HUES64 (cell line): Measurements from ENCODE around the gene DENND2D.

Experiments used
- H3K27ac ChIP-seq: 2 replicates; pipeline ENCODE4 v1.7.0; 2013; ENCODE audit warnings: low read depth, low read length, inconsistent platforms
- H3K27me3 ChIP-seq: 2 replicates; pipeline ENCODE4 v1.6.1; 2013; ENCODE audit warnings: mild to moderate bottlenecking, low read length; ENCODE audit not compliant: insufficient read depth
- H3K36me3 ChIP-seq: 2 replicates; pipeline ENCODE4 v1.6.1; 2013; ENCODE audit warnings: mild to moderate bottlenecking, low read length; ENCODE audit not compliant: insufficient read depth
- H3K4me1 ChIP-seq: 2 replicates; pipeline ENCODE4 v1.6.1; 2013; ENCODE audit warnings: mild to moderate bottlenecking, low read length, moderate library complexity; ENCODE audit not compliant: insufficient read depth
- H3K4me3 ChIP-seq: 2 replicates; pipeline ENCODE4 v1.5.1; 2013; ENCODE audit warnings: mild to moderate bottlenecking, low read length, moderate library complexity
- H3K9ac ChIP-seq: 2 replicates; pipeline ENCODE4 v1.6.1; 2013; ENCODE audit warnings: mild to moderate bottlenecking, low read depth, low read length
- H3K9me3 ChIP-seq: 2 replicates; pipeline ENCODE4 v1.6.1; 2013; ENCODE audit warnings: low read depth, low read length; ENCODE audit not compliant: insufficient read depth
- WGBS: fragments of 150-250, 120-280 bp; methylation state at CpG from one replicate; pipeline ENCODE4 v1.1.7; 2013; ENCODE audit warnings: missing lambda C conversion rate; 5-methylcytosine and 5-hydroxymethylcytosine counted together

Gene DENND2D

GRCh38 chr1:111232134-111232533 lies 31.7 kb upstream of the DENND2D start:
- no peak overlapping the region for H3K27ac ChIP-seq
- peaks cover 5% of the 10 kb centered on the region; the same call in 1 of the 2 replicates for H3K4me1 ChIP-seq
- no peaks in the 10 kb centered on the region for H3K27me3 ChIP-seq
- no peak overlapping the region for H3K4me3 ChIP-seq
- no peaks in the 10 kb centered on the region for H3K36me3 ChIP-seq
- H3K9ac ChIP-seq = no peak overlapping the region
- 100% methylated on average over 1 of the region's 3 CpGs for WGBS
- no peaks in the 10 kb centered on the region for H3K9me3 ChIP-seq

- no peaks in the 10 kb centered on the region for H3K9me3 ChIP-seq
- H3K27ac ChIP-seq = no peak overlapping the region
- H3K4me3 ChIP-seq = no peak overlapping the region
- no peak overlapping the region for H3K9ac ChIP-seq
- no peaks in the 10 kb centered on the region for H3K27me3 ChIP-seq
- no peaks in the 10 kb centered on the region for H3K36me3 ChIP-seq
- WGBS = 59% methylated on average over 1 of the region's 2 CpGs
- peaks cover 8% of the 10 kb centered on the region; the same call in 1 of the 2 replicates for H3K4me1 ChIP-seq
These were observed 28.3 kb upstream of the DENND2D start for GRCh38 chr1:111228748-111229126.

GRCh38 chr1:111227851-111228747 lies 27.7 kb upstream of the DENND2D start:
- no peak overlapping the region for H3K9ac ChIP-seq
- H3K9me3 ChIP-seq = no peaks in the 10 kb centered on the region
- WGBS = 95% methylated on average over 5 of the region's 6 CpGs
- no peak overlapping the region for H3K4me3 ChIP-seq
- no peaks in the 10 kb centered on the region for H3K36me3 ChIP-seq
- H3K27me3 ChIP-seq = no peaks in the 10 kb centered on the region
- H3K4me1 ChIP-seq = peaks cover 8% of the 10 kb centered on the region; the same call in 1 of the 2 replicates
- no peak overlapping the region for H3K27ac ChIP-seq

GRCh38 chr1:111227434-111227833 lies 27.0 kb upstream of the DENND2D start, which contains the start of gene CHI3L2:
Gene CHI3L2, plus strand, starts transcription at chr1:111227713. Its CDS starts 17 bp downstream, at chr1:111227730.
- 92% methylated on average over 3 of the region's 3 CpGs for WGBS
- H3K9me3 ChIP-seq = no peaks in the 10 kb centered on the region
- peaks cover 12% of the 10 kb centered on the region for H3K4me1 ChIP-seq
- H3K4me3 ChIP-seq = no peak within 1 kb of the TSS
- H3K27ac ChIP-seq = no peak within 1 kb of the TSS
- no peak within 1 kb of the TSS for H3K9ac ChIP-seq
- H3K36me3 ChIP-seq = no peaks in the 10 kb centered on the region
- no peaks in the 10 kb centered on the region for H3K27me3 ChIP-seq

GRCh38 chr1:111225717-111226400 lies 25.4 kb upstream of the DENND2D start:
- 78% methylated on average over 5 of the region's 6 CpGs for WGBS
- Histone ChIP-seq H3K9ac (no peak overlapping the region), H3K9me3 (no peaks in the 10 kb centered on the region), H3K27ac (no peak overlapping the region), H3K4me3 (no peak overlapping the region), H3K27me3 (no peaks in the 10 kb centered on the region), H3K4me1 (peaks cover 15% of the 10 kb centered on the region), H3K36me3 (no peaks in the 10 kb centered on the region)

- no peak overlapping the region for H3K4me3 ChIP-seq
- H3K27ac ChIP-seq = no peak overlapping the region
- H3K27me3 ChIP-seq = no peaks in the 10 kb centered on the region
- H3K9me3 ChIP-seq = no peaks in the 10 kb centered on the region
- no peaks in the 10 kb centered on the region for H3K36me3 ChIP-seq
- no peak overlapping the region for H3K9ac ChIP-seq
- H3K4me1 ChIP-seq = peaks cover 17% of the 10 kb centered on the region
These were observed 24.6 kb upstream of the DENND2D start for GRCh38 chr1:111225091-111225490.

GRCh38 chr1:111223126-111223685 lies 22.8 kb upstream of the DENND2D start:
- Histone ChIP-seq H3K9me3 (no peaks in the 10 kb centered on the region), H3K4me1 (peaks cover 23% of the 10 kb centered on the region), H3K27me3 (no peaks in the 10 kb centered on the region), H3K36me3 (no peaks in the 10 kb centered on the region), H3K9ac (no peak overlapping the region), H3K4me3 (no peak overlapping the region), H3K27ac (no peak overlapping the region)
- 88% methylated on average over 6 of the region's 6 CpGs for WGBS

- WGBS = 36% methylated on average over 10 of the region's 10 CpGs
- H3K27ac ChIP-seq = no peak overlapping the region
- no peak overlapping the region for H3K9ac ChIP-seq
These were observed 22.1 kb upstream of the DENND2D start for GRCh38 chr1:111222308-111223125.

GRCh38 chr1:111221633-111222291 lies 21.3 kb upstream of the DENND2D start:
- no peak overlapping the region for H3K4me3 ChIP-seq
- H3K9me3 ChIP-seq = no peaks in the 10 kb centered on the region
- H3K4me1 ChIP-seq = peaks cover 23% of the 10 kb centered on the region
- 72% methylated on average over 2 of the region's 5 CpGs for WGBS
- no peaks in the 10 kb centered on the region for H3K36me3 ChIP-seq
- no peaks in the 10 kb centered on the region for H3K27me3 ChIP-seq
- no peak overlapping the region for H3K9ac ChIP-seq
- no peak overlapping the region for H3K27ac ChIP-seq

More at GRCh38 chr1:111222308-111223125, 22.1 kb upstream of the DENND2D start:
- H3K9me3 ChIP-seq = no peaks in the 10 kb centered on the region
- no peaks in the 10 kb centered on the region for H3K27me3 ChIP-seq
- peaks cover 23% of the 10 kb centered on the region for H3K4me1 ChIP-seq
- no peaks in the 10 kb centered on the region for H3K36me3 ChIP-seq
- no peak overlapping the region for H3K4me3 ChIP-seq

GRCh38 chr1:111221276-111221632 lies 20.8 kb upstream of the DENND2D start:
- Histone ChIP-seq H3K9ac (no peak overlapping the region), H3K36me3 (no peaks in the 10 kb centered on the region), H3K4me1 (peaks cover 23% of the 10 kb centered on the region), H3K4me3 (no peak overlapping the region), H3K27me3 (no peaks in the 10 kb centered on the region), H3K9me3 (no peaks in the 10 kb centered on the region), H3K27ac (no peak overlapping the region)
- WGBS = 80% methylated on average over 2 of the region's 2 CpGs
